KMS-11 (cell line): ENCODE results near the gene TEX35.

ENCODE experiments used
- H2AFZ ChIP-seq: fragments of 200-600 bp; sonication (generic); 2 replicates; pipeline ENCODE4 v1.6.1; 2016; ENCODE audit warnings: antibody characterized with exemption, mixed run types, low read depth
- H3K27ac ChIP-seq: fragments of 200-600 bp; sonication (generic); 2 replicates; pipeline ENCODE4 v1.6.1; 2016; ENCODE audit warnings: mild to moderate bottlenecking, mixed run types
- H3K27me3 ChIP-seq: fragments of 200-600 bp; sonication (generic); 2 replicates; pipeline ENCODE4 v1.6.1; 2017; ENCODE audit warnings: mild to moderate bottlenecking, low read depth, mixed run types, moderate library complexity; ENCODE audit not compliant: insufficient read depth
- H3K36me3 ChIP-seq: fragments of 200-600 bp; sonication (generic); 2 replicates; pipeline ENCODE4 v1.6.1; 2017; ENCODE audit warnings: mild to moderate bottlenecking, mixed run types; ENCODE audit not compliant: insufficient read depth
- H3K4me1 ChIP-seq: fragments of 200-600 bp; sonication (generic); 2 replicates; pipeline ENCODE4 v1.6.1; 2016; ENCODE audit warnings: mild to moderate bottlenecking, low read depth, mixed run types; ENCODE audit not compliant: poor library complexity, severe bottlenecking
- H3K4me2 ChIP-seq: fragments of 200-600 bp; sonication (generic); 2 replicates; pipeline ENCODE4 v1.7.0; 2016; ENCODE audit warnings: mild to moderate bottlenecking, mixed run types
- H3K4me3 ChIP-seq: fragments of 200-600 bp; sonication (generic); IDR thresholded peaks from 2 replicates; pipeline ENCODE4 v1.6.1; 2017; ENCODE audit warnings: low read depth, low read length, mixed read lengths; ENCODE audit not compliant: insufficient read depth
- H3K79me2 ChIP-seq: fragments of 200-600 bp; sonication (generic); 2 replicates; pipeline ENCODE4 v1.6.1; 2016; ENCODE audit warnings: low read depth, mixed run types; ENCODE audit not compliant: insufficient read depth
- H3K9ac ChIP-seq: fragments of 200-600 bp; sonication (generic); 2 replicates; pipeline ENCODE4 v1.6.1; 2016; ENCODE audit warnings: mild to moderate bottlenecking, mixed run types
- H4K20me1 ChIP-seq: fragments of 200-600 bp; sonication (generic); 2 replicates; pipeline ENCODE4 v1.6.1; 2016; ENCODE audit warnings: mild to moderate bottlenecking, mixed run types; ENCODE audit not compliant: insufficient read depth
- TF ChIP-seq, protein P1 (sequence below): fragments of 200-600 bp; sonication (generic); conservative IDR thresholded peaks from 2 replicates; pipeline ENCODE4 v1.6.1; 2017; ENCODE audit warnings: low read depth, mild to moderate bottlenecking, antibody characterized with exemption, low read length, moderate library complexity, mixed read lengths

Gene TEX35

GRCh38 chr1:178503849-178504248, 9.1 kb upstream of the TEX35 start:
- no peak overlapping the region for H3K9ac ChIP-seq
- no peaks in the 10 kb centered on the region for H3K79me2 ChIP-seq
- H4K20me1 ChIP-seq, result no peaks in the 10 kb centered on the region
- no peak overlapping the region for H3K4me3 ChIP-seq
- no peak overlapping the region for H3K27ac ChIP-seq
- H3K4me1 ChIP-seq, result no peaks in the 10 kb centered on the region
- H3K27me3 ChIP-seq, result no peaks in the 10 kb centered on the region
- TF ChIP-seq, protein P1, sequence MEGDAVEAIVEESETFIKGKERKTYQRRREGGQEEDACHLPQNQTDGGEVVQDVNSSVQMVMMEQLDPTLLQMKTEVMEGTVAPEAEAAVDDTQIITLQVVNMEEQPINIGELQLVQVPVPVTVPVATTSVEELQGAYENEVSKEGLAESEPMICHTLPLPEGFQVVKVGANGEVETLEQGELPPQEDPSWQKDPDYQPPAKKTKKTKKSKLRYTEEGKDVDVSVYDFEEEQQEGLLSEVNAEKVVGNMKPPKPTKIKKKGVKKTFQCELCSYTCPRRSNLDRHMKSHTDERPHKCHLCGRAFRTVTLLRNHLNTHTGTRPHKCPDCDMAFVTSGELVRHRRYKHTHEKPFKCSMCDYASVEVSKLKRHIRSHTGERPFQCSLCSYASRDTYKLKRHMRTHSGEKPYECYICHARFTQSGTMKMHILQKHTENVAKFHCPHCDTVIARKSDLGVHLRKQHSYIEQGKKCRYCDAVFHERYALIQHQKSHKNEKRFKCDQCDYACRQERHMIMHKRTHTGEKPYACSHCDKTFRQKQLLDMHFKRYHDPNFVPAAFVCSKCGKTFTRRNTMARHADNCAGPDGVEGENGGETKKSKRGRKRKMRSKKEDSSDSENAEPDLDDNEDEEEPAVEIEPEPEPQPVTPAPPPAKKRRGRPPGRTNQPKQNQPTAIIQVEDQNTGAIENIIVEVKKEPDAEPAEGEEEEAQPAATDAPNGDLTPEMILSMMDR, result no peak
- H3K36me3 ChIP-seq, result no peaks in the 10 kb centered on the region
- no peak overlapping the region for H3K4me2 ChIP-seq
- no peak overlapping the region for H2AFZ ChIP-seq

DNA sequence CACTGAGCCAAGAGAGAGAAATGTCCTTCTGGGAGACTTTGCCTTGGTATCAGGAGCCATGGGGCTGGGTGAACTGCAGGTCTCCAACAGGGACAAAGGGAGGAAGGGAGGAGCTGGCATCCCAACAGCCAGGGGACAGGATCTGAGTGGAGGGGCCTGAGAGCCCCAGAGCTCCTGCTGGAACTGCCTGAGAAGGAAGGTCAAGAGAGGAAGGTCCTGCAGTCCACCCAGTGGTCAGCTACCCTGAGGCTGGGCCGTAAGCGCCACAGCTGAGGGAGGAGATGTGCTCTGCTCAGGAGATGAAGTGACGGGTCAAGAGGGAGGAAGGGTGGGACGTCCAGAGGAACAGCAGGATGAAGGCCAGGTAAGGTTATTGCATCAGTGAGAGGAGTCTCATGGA, 8.6 kb upstream of the TEX35 start:
- Histone ChIP-seq H3K4me1 (no peaks in the 10 kb centered on the region), H3K4me3 (no peak overlapping the region), H3K79me2 (no peaks in the 10 kb centered on the region), H3K27ac (no peak overlapping the region), H3K36me3 (no peaks in the 10 kb centered on the region), H3K4me2 (no peak overlapping the region), H3K27me3 (no peaks in the 10 kb centered on the region), H2AFZ (no peak overlapping the region), H3K9ac (no peak overlapping the region), H4K20me1 (no peaks in the 10 kb centered on the region)
- TF ChIP-seq, protein P1, result no peak

- no peaks in the 10 kb centered on the region for H3K36me3 ChIP-seq
- TF ChIP-seq, protein P1, result no peak
- H3K27me3 ChIP-seq, result no peaks in the 10 kb centered on the region
- H3K27ac ChIP-seq, result no peak overlapping the region
- no peak overlapping the region for H2AFZ ChIP-seq
- no peak overlapping the region for H3K4me3 ChIP-seq
- H3K4me2 ChIP-seq, result no peak overlapping the region
- no peaks in the 10 kb centered on the region for H3K4me1 ChIP-seq
- H4K20me1 ChIP-seq, result no peaks in the 10 kb centered on the region
- no peak overlapping the region for H3K9ac ChIP-seq
- H3K79me2 ChIP-seq, result no peaks in the 10 kb centered on the region
Measured at GRCh38 chr1:178506177-178506576, 6.7 kb upstream of the TEX35 start.

DNA sequence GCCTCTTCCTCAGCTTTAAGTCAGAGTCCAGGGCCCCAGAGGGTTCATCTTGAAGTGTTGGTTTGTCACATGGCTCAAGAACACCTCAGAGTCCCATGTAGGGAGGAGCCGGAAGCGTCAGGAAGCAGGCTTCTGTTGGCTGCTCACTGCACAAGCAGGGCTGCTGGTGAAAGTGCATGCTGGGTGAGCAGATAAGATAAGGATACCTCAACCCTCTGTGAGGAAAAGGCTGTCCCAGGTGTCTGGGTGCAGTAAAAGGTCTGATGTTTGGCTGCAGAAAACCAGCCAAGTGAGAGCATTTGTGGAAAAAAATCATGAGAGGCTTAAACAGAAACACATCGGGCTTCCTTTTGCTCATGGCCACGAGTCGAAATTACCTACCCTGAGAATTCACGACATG, 6.2 kb upstream of the TEX35 start:
- Histone ChIP-seq H3K9ac (no peak overlapping the region), H3K79me2 (no peaks in the 10 kb centered on the region), H3K4me3 (no peak overlapping the region), H4K20me1 (no peaks in the 10 kb centered on the region), H3K36me3 (no peaks in the 10 kb centered on the region), H3K27me3 (no peaks in the 10 kb centered on the region), H3K4me1 (no peaks in the 10 kb centered on the region), H2AFZ (no peak overlapping the region), H3K27ac (no peak overlapping the region), H3K4me2 (no peak overlapping the region)
- TF ChIP-seq, protein P1, result no peak
